Endothelial cell of umbilical vein (primary cell): ENCODE data around the gene MARK4. TPM values are rescaled to one million over a fixed set of nuclear protein-coding genes. Genes with fewer than 3 reads are reported as not detected.
"Not testable (repeated sequence)": the region's sequence is repeated elsewhere in the genome, so short reads cannot be mapped to it uniquely, and the experiment has no call there.

Experiments used
- BruUV-seq: library from RNA; stranded (reverse); fragments of 400-500 nt; replicated peaks from 2 replicates; lab custom pipeline; 2021; lab: Mats Ljungman, UMichigan
- CTCF ChIA-PET: fragments of 300-600, 350-600 bp; sonication (Branson Sonifier 250); formaldehyde crosslinking; loops from one replicate; lab custom pipeline; 2021; ENCODE audit warnings: antibody characterized with exemption, inconsistent platforms; lab: Charles Lee
- POLR2A ChIA-PET: fragments of 300-600, 350-600 bp; sonication (Branson Sonifier 250); formaldehyde crosslinking; loops from one replicate; lab custom pipeline; 2021; ENCODE audit warnings: antibody characterized with exemption, inconsistent platforms; lab: Charles Lee
- DNase-seq: peaks from one replicate; pipeline ENCODE4 v3.0.0-alpha.2; 2011; ENCODE audit warnings: low read depth, low spot score
- FAIRE-seq: peaks from 2 replicates; lab custom pipeline; 2011; peaks lifted over from hg19 to GRCh38; lab: Jason Lieb, UNC
- H2AFZ ChIP-seq: 2 replicates; pipeline ENCODE4 v1.6.0; 2012; ENCODE audit warnings: low read depth, low read length, control low read depth, inconsistent platforms
- H3K27ac ChIP-seq: 2 replicates; pipeline ENCODE4 v1.5.1; 2011; ENCODE audit warnings: low read depth, mild to moderate bottlenecking, control low read depth, low read length, moderate library complexity; ENCODE audit not compliant: insufficient read depth
- H3K27me3 ChIP-seq, 2 experiments: 2 replicates each; pipeline versions ENCODE4 v1.6.0 to v1.6.1; 2011; ENCODE audit warnings: low read length in 2 of 2, mixed read lengths in 1 of 2; ENCODE audit not compliant: control insufficient read depth in 2 of 2, insufficient read depth in 2 of 2
- H3K36me3 ChIP-seq, 2 experiments: 2 replicates in 1 of 2; 3 replicates in 1 of 2; pipeline ENCODE4 v1.5.1; 2011; ENCODE audit warnings: low read length in 2 of 2, mild to moderate bottlenecking in 1 of 2, moderate library complexity in 1 of 2; ENCODE audit not compliant: control insufficient read depth in 2 of 2, insufficient read depth in 2 of 2; ENCODE audit errors: extremely low read depth in 1 of 2
- H3K4me1 ChIP-seq: 3 replicates; pipeline ENCODE4 v1.5.1; 2011; ENCODE audit warnings: mild to moderate bottlenecking, low read length; ENCODE audit not compliant: control insufficient read depth, insufficient read depth; ENCODE audit errors: extremely low read depth
- H3K4me2 ChIP-seq: 2 replicates; pipeline ENCODE4 v1.6.1; 2011; ENCODE audit warnings: low read length, control low read depth, mixed read lengths; ENCODE audit not compliant: insufficient read depth
- H3K4me3 ChIP-seq, 3 experiments: fragments of 200-600 bp in 1 of 3; sonication (generic), shearing (Covaris generic) in 1 of 3; replicated peaks in 1 of 3; 2 replicates each; pipeline ENCODE4 v1.5.1; 2011 to 2016; ENCODE audit warnings: control low read depth in 3 of 3, low read length in 3 of 3, mild to moderate bottlenecking in 2 of 3, inconsistent platforms in 1 of 3, low read depth in 1 of 3, moderate library complexity in 1 of 3; ENCODE audit not compliant: insufficient read depth in 1 of 3
- H3K79me2 ChIP-seq: 2 replicates; pipeline ENCODE4 v1.6.0; 2012; ENCODE audit warnings: low read length, inconsistent platforms; ENCODE audit not compliant: control insufficient read depth, insufficient read depth
- H3K9ac ChIP-seq: replicated peaks from 2 replicates; pipeline ENCODE3; 2011; ENCODE audit warnings: low read length, control low read depth; ENCODE audit not compliant: insufficient read depth; ENCODE audit errors: extremely low read depth
- H3K9me1 ChIP-seq: replicated peaks from 3 replicates; pipeline ENCODE4 v1.6.0; 2011; ENCODE audit warnings: mild to moderate bottlenecking, low read length; ENCODE audit not compliant: control insufficient read depth, insufficient read depth; ENCODE audit errors: extremely low read depth
- H3K9me3 ChIP-seq: replicated peaks from 2 replicates; pipeline ENCODE4 v1.5.1; 2012; ENCODE audit warnings: low read length, inconsistent platforms; ENCODE audit not compliant: control insufficient read depth, insufficient read depth
- H4K20me1 ChIP-seq: replicated peaks from 2 replicates; pipeline ENCODE3; 2011; ENCODE audit warnings: mild to moderate bottlenecking, low read length; ENCODE audit not compliant: control insufficient read depth, insufficient read depth; ENCODE audit errors: extremely low read depth
- FOS ChIP-seq: IDR thresholded peaks from 2 replicates; pipeline ENCODE4 v1.6.1; 2011; ENCODE audit warnings: mild to moderate bottlenecking, low read length, moderate library complexity, borderline replicate concordance; ENCODE audit not compliant: insufficient read depth
- JUN ChIP-seq: IDR thresholded peaks from 2 replicates; pipeline ENCODE4 v1.6.1; 2011; ENCODE audit warnings: borderline replicate concordance, low read depth; ENCODE audit not compliant: insufficient read length, insufficient read depth
- MYC ChIP-seq: IDR thresholded peaks from one replicate; pipeline ENCODE4 v1.6.1; 2011; ENCODE audit warnings: mild to moderate bottlenecking, low read depth, low read length
- POLR2A ChIP-seq: IDR thresholded peaks from 2 replicates; pipeline ENCODE4 v1.6.1; 2012; ENCODE audit warnings: low read depth, mild to moderate bottlenecking, control low read depth, low read length
- POLR2AphosphoS5 ChIP-seq: IDR thresholded peaks from 2 replicates; pipeline ENCODE4 v1.6.1; 2012; ENCODE audit warnings: low read depth, mild to moderate bottlenecking, control low read depth, low read length, moderate library complexity; ENCODE audit not compliant: insufficient read depth
- dilution Hi-C: fragments of 300-500 bp; cut with MboI; formaldehyde crosslinking; loops from one replicate; pipeline ENCODE4 v1.15.0; 2019; ENCODE audit warnings: low sequenced_read_pairs; ENCODE audit not compliant: extremely low pct_ligation_motif_present
- intact Hi-C: fragments of 100-400 bp; cut with micrococcal nuclease; formaldehyde crosslinking; loops from one replicate; pipeline ENCODE4 v1.10.0; 2022
- polyA plus RNA-seq, 4 experiments: library from polyadenylated mRNA; depleted of rRNA in 3 of 4; stranded (reverse) in 3 of 4; unstranded in 1 of 4; fragments of >200 nt; gene quantifications; 2 replicates each; pipeline versions ENCODE4 v1.2.1 to v1.2.3, GENCODE V29; 2011 to 2012; ENCODE audit warnings: missing spikeins in 1 of 4
- total RNA-seq: library from RNA; stranded (reverse); gene quantifications from 2 replicates; pipeline ENCODE4 v1.2.3, GENCODE V29; 2021
- TF ChIP-seq, protein P1 (sequence below): IDR thresholded peaks from 2 replicates; pipeline ENCODE4 v1.6.1; 2011; ENCODE audit not compliant: insufficient read depth, insufficient read length
- TF ChIP-seq, protein P2 (sequence below), 2 donors: IDR thresholded peaks; 1 replicate in 1 of 2; 2 replicates in 1 of 2; pipeline ENCODE4 v1.5.1; 2011; ENCODE audit warnings: low read length in 2 of 2, mild to moderate bottlenecking in 2 of 2, moderate library complexity in 2 of 2, control low read depth in 1 of 2, inconsistent platforms in 1 of 2, low read depth in 1 of 2; ENCODE audit not compliant: insufficient read depth in 1 of 2; ENCODE audit errors: extremely low read depth in 1 of 2

Gene MARK4
- total and polyA plus RNA-seq, 2 donors (not counting 3 experiments of a cell fraction or from before 2014, with no cell fraction given): 13.9 to 51.6 TPM

DNA sequence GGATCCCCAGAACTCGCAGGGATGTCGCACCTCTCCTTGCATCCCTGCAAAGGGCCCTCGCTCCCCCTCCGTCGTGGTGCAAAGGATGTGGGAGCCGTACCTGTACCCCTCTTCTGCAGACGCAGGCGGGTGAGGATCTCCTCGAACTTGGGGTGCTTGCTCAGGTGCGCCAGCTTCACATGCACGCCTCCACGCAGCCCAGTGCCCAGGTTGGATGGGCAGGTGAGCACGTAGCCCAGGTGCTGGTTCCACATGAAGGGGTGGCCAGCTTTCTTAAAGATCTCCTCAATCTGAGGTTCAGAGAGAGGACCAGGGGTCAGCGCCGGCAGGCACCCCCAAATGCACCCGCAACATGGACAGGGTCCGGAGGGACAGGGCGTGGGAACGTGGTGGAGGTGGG lies 56.3 kb downstream of the MARK4 start:
- intact Hi-C loops (no loop called here), dilution Hi-C loops (no loop called here)
- Histone ChIP-seq H3K79me2 (no peaks in the 10 kb centered on the region), H3K9me3 (no peaks in the 10 kb centered on the region), H3K4me3 (no peak overlapping the region), H3K27ac (no peak overlapping the region), H4K20me1 (no peaks in the 10 kb centered on the region), H3K4me1 (no peaks in the 10 kb centered on the region), H3K9me1 (no peaks in the 10 kb centered on the region), H3K4me2 (no peak overlapping the region), H3K36me3 (no peaks in the 10 kb centered on the region), H3K9ac (no peak overlapping the region), H3K27me3 (peaks cover 0 to 7% of the 10 kb centered on the region in 2 experiments), H2AFZ (no peak overlapping the region)
- ChIA-PET CTCF (no interaction called here), POLR2A (interaction anchor here (0.6 kb wide), 1 partner anchor 211 kb away, joined by 5 read pairs; no protein-coding TSS in a partner anchor)
- DNase-seq: no peak
- BruUV-seq: no TSS peak
- no peak for FAIRE-seq
- TF ChIP-seq POLR2A: no peak
- TF ChIP-seq, protein P1, sequence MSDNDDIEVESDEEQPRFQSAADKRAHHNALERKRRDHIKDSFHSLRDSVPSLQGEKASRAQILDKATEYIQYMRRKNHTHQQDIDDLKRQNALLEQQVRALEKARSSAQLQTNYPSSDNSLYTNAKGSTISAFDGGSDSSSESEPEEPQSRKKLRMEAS: no peak
- TF ChIP-seq, protein P2, sequence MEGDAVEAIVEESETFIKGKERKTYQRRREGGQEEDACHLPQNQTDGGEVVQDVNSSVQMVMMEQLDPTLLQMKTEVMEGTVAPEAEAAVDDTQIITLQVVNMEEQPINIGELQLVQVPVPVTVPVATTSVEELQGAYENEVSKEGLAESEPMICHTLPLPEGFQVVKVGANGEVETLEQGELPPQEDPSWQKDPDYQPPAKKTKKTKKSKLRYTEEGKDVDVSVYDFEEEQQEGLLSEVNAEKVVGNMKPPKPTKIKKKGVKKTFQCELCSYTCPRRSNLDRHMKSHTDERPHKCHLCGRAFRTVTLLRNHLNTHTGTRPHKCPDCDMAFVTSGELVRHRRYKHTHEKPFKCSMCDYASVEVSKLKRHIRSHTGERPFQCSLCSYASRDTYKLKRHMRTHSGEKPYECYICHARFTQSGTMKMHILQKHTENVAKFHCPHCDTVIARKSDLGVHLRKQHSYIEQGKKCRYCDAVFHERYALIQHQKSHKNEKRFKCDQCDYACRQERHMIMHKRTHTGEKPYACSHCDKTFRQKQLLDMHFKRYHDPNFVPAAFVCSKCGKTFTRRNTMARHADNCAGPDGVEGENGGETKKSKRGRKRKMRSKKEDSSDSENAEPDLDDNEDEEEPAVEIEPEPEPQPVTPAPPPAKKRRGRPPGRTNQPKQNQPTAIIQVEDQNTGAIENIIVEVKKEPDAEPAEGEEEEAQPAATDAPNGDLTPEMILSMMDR (IDR thresholded peaks at IDR 0.05; ENCODE audit: extremely low read depth in 1 of 2, insufficient read depth in 1 of 2, low read depth in 1 of 2, low read length in 2 of 2): no peak
- TF ChIP-seq POLR2AphosphoS5: no peak
- TF ChIP-seq JUN: no peak
- TF ChIP-seq MYC: no peak
- TF ChIP-seq FOS: no peak

DNA sequence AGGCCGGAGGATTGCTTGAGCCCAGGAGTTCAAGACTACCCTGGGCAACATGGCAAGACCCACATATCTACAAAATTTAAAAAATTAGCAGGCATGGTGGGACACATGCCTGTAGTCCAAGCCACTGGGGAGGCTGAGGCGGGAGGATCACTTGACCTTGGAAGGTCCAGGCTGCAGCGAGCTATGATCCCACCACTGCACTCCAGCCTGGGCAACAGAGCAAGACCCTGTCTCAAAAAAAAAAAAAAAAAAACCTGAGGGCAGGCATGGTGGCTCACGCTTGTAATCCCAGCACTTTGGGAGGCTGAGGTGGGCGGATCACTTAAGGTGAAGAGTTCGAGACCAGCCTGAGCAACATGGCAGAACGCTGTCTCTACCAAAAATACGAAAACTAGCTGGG lies 58.3 kb downstream of the MARK4 start:
- intact Hi-C loops, dilution Hi-C loops, POLR2A ChIA-PET, H3K79me2 ChIP-seq, H3K4me2 ChIP-seq, FAIRE-seq, H3K27me3 ChIP-seq, H3K9ac ChIP-seq, BruUV-seq, H3K9me3 ChIP-seq, H3K36me3 ChIP-seq, H3K4me1 ChIP-seq, DNase-seq, H2AFZ ChIP-seq, H4K20me1 ChIP-seq, H3K9me1 ChIP-seq, H3K4me3 ChIP-seq, H3K27ac ChIP-seq: not testable (repeated sequence)
- CTCF ChIA-PET: interaction anchor here (0.6 to 1.0 kb wide), 2 partner anchors 17 to 24 kb away, joined by 3 read pairs; no protein-coding TSS in a partner anchor
